Mesendoderm (in vitro differentiated cells): ENCODE results near the gene ATP10A.

Experiments used
- DNase-seq: peaks from one replicate; pipeline ENCODE4 v3.0.0; 2013
- H2AK5ac ChIP-seq: 2 replicates; pipeline ENCODE4 v1.6.1; 2013; ENCODE audit warnings: low read length, inconsistent platforms
- H2BK120ac ChIP-seq: 2 replicates; pipeline ENCODE4 v1.6.1; 2013; ENCODE audit warnings: low read depth, mild to moderate bottlenecking, low read length, moderate library complexity, mixed read lengths
- H2BK15ac ChIP-seq: replicated peaks from 2 replicates; pipeline ENCODE4 v1.6.1; 2013; ENCODE audit warnings: low read depth, mild to moderate bottlenecking, moderate library complexity
- H2BK5ac ChIP-seq: 2 replicates; pipeline ENCODE4 v1.6.1; 2013; ENCODE audit warnings: low read length, inconsistent platforms
- H3K18ac ChIP-seq: 2 replicates; pipeline ENCODE4 v1.6.1; 2013; ENCODE audit warnings: mild to moderate bottlenecking, low read length, mixed read lengths
- H3K23ac ChIP-seq: one replicate; pipeline ENCODE4 v1.6.1; 2013; ENCODE audit warnings: low read length
- H3K27ac ChIP-seq: 2 replicates; pipeline ENCODE4 v1.5.1; 2013; ENCODE audit warnings: low read depth, mild to moderate bottlenecking, inconsistent platforms, low read length, moderate library complexity
- H3K27me3 ChIP-seq: 2 replicates; pipeline ENCODE4 v1.6.1; 2013; ENCODE audit warnings: low read length, control low read depth, mild to moderate bottlenecking, inconsistent platforms; ENCODE audit not compliant: insufficient read depth, poor library complexity
- H3K36me3 ChIP-seq: 2 replicates; pipeline ENCODE4 v1.6.1; 2013; ENCODE audit warnings: low read length, inconsistent platforms; ENCODE audit not compliant: control insufficient read depth, insufficient read depth
- H3K4ac ChIP-seq: one replicate; pipeline ENCODE4 v1.6.1; 2013; ENCODE audit warnings: low read depth, mild to moderate bottlenecking, low read length, moderate library complexity
- H3K4me1 ChIP-seq: 2 replicates; pipeline ENCODE4 v1.6.1; 2013; ENCODE audit warnings: low read depth, low read length, inconsistent platforms; ENCODE audit not compliant: control insufficient read depth
- H3K4me2 ChIP-seq: 2 replicates; pipeline ENCODE4 v1.6.1; 2013; ENCODE audit warnings: low read length
- H3K4me3 ChIP-seq: 2 replicates; pipeline ENCODE4 v1.5.1; 2013; ENCODE audit warnings: mild to moderate bottlenecking, low read length
- H3K56ac ChIP-seq: one replicate; pipeline ENCODE4 v1.6.1; 2013; ENCODE audit warnings: low read length
- H3K79me1 ChIP-seq: 2 replicates; pipeline ENCODE4 v1.6.1; 2013; ENCODE audit warnings: low read length, inconsistent platforms
- H3K79me2 ChIP-seq: 2 replicates; pipeline ENCODE4 v1.6.1; 2013; ENCODE audit warnings: mild to moderate bottlenecking, low read length; ENCODE audit not compliant: control insufficient read depth, insufficient read depth
- H3K9ac ChIP-seq: 2 replicates; pipeline ENCODE4 v1.6.1; 2013; ENCODE audit warnings: low read length, inconsistent platforms
- H4K5ac ChIP-seq: one replicate; pipeline ENCODE4 v1.6.1; 2013; ENCODE audit warnings: low read length
- H4K8ac ChIP-seq: one replicate; pipeline ENCODE4 v1.6.1; 2013; ENCODE audit warnings: low read depth, mild to moderate bottlenecking, control low read depth, low read length, moderate library complexity
- WGBS: extraction: QIAGEN DNeasy Blood & Tissue Kit; methylation state at CpG from one replicate; pipeline ENCODE4 v1.1.7; 2013; ENCODE audit warnings: low lambda C conversion rate, missing lambda C conversion rate; ENCODE audit not compliant: insufficient coverage; ENCODE audit errors: extremely low coverage; 5-methylcytosine and 5-hydroxymethylcytosine counted together

The ATP10A gene

DNA sequence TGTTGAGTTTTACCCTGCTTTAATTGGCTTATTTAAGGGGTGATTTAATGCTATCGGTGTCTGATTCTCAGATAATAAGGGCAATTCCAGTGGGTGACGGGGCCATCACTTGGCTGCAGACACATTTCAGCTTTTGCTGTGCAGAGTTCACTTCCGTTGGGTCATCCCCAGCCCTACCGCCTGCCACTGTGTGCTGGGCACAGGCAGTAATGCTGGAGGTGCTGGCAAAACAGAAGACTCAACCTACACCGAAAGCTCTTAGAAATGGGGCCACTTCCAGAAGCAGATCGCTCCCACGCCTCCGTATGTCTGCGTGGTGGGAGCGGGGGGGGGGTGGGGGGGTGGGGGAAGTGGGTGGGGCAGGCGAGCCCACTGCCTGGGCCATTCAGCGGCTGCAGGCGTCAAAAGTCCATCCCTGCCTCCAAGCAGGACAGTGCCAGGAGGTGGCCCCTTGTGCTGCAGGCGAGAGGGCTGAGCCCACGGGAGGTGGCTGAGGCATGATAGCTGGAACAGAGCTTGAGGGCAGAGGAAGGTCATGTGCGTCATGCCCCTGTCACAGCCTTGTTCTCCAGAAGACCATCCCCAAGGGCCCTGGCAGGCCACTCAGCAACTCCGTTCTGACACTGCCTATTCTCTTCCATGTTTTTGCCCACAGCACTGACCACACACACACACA lies 128.3 kb downstream of the ATP10A start:
- Histone ChIP-seq H3K4me2 (no peak overlapping the region), H3K56ac (no peak overlapping the region), H3K36me3 (no peaks in the 10 kb centered on the region), H3K27ac (no peak overlapping the region), H4K8ac (no peak overlapping the region), H4K5ac (no peak overlapping the region), H3K4me1 (no peaks in the 10 kb centered on the region), H3K79me1 (no peaks in the 10 kb centered on the region), H2BK5ac (no peak overlapping the region), H3K79me2 (no peaks in the 10 kb centered on the region), H3K4me3 (no peak overlapping the region), H3K4ac (no peak overlapping the region), H3K27me3 (no peaks in the 10 kb centered on the region), H2BK15ac (no peak overlapping the region), H2BK120ac (no peak overlapping the region), H2AK5ac (no peak overlapping the region), H3K23ac (no peak overlapping the region), H3K9ac (no peak overlapping the region), H3K18ac (no peak overlapping the region)
- DNase-seq, result no peak
- no CpG with 5 or more reads among the region's 17 CpGs for WGBS

- H3K4me3 ChIP-seq, result no peak overlapping the region
- no peak overlapping the region for H4K5ac ChIP-seq
- H3K4me1 ChIP-seq, result no peaks in the 10 kb centered on the region
- H4K8ac ChIP-seq, result no peak overlapping the region
- H3K27ac ChIP-seq, result no peak overlapping the region
- no peaks in the 10 kb centered on the region for H3K79me2 ChIP-seq
- H3K4me2 ChIP-seq, result no peak overlapping the region
- H3K18ac ChIP-seq, result no peak overlapping the region
- DNase-seq, result no peak
- no peak overlapping the region for H3K56ac ChIP-seq
- H3K9ac ChIP-seq, result no peak overlapping the region
- H2BK120ac ChIP-seq, result no peak overlapping the region
- H3K36me3 ChIP-seq, result no peaks in the 10 kb centered on the region
- H2BK15ac ChIP-seq, result no peak overlapping the region
- no peak overlapping the region for H3K23ac ChIP-seq
- H3K4ac ChIP-seq, result no peak overlapping the region
- no peak overlapping the region for H2BK5ac ChIP-seq
- no peaks in the 10 kb centered on the region for H3K27me3 ChIP-seq
- no peaks in the 10 kb centered on the region for H3K79me1 ChIP-seq
- WGBS, result no CpG with 5 or more reads among the region's 22 CpGs
- no peak overlapping the region for H2AK5ac ChIP-seq
Measured at GRCh38 chr15:25733856-25734679, 129.1 kb downstream of the ATP10A start.

DNA sequence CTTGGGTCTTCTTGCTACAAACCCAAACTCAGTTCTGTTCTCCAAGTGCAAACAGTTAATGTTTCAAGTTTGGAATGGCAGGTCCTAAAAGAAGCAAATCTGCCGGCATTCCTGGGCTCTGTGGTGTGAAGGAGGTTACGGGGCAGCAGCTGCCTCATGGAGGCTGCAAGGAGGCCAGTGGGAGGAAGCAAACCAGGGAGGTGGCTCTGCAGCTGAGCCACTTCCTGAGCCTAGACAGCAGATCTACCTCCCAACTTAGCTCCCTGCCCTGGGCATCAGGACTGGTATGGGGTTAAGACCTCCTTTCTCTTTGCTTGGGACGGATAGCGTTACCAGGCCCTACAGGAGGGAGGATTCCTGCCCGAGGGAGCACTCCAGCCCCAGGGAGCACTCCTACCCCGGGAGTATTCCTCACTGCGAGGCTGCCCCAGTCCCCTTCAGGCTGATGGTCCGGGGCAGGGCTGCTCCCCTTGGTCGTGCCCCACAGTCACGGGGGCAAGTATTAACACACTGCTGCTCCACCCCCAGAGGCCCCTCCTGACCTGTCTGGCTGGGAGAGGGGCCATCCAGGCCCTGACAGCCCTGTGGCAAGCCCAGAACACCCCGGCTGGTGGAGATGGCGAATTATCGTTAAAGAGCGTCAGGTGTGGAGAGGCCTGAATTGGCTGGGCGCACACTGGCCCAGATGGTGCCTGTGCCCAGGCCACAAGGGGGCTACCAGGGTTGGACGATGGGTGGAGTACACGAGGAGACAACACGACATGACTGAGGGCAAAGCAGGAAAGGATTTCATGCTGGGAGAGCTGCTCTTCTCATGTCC lies 129.9 kb downstream of the ATP10A start:
- no peak for DNase-seq
- H3K56ac ChIP-seq, result no peak overlapping the region
- no peak overlapping the region for H2AK5ac ChIP-seq
- no peak overlapping the region for H3K4ac ChIP-seq
- H3K27ac ChIP-seq, result no peak overlapping the region
- H3K23ac ChIP-seq, result no peak overlapping the region
- H3K79me1 ChIP-seq, result no peaks in the 10 kb centered on the region
- H3K36me3 ChIP-seq, result no peaks in the 10 kb centered on the region
- no peak overlapping the region for H2BK15ac ChIP-seq
- no peak overlapping the region for H2BK5ac ChIP-seq
- H3K4me1 ChIP-seq, result no peaks in the 10 kb centered on the region
- H3K4me3 ChIP-seq, result no peak overlapping the region
- H4K5ac ChIP-seq, result no peak overlapping the region
- no peak overlapping the region for H2BK120ac ChIP-seq
- H3K9ac ChIP-seq, result no peak overlapping the region
- no peaks in the 10 kb centered on the region for H3K79me2 ChIP-seq
- no peaks in the 10 kb centered on the region for H3K27me3 ChIP-seq
- H3K18ac ChIP-seq, result no peak overlapping the region
- H3K4me2 ChIP-seq, result no peak overlapping the region
- no peak overlapping the region for H4K8ac ChIP-seq
- WGBS, result no CpG with 5 or more reads among the region's 18 CpGs

DNA sequence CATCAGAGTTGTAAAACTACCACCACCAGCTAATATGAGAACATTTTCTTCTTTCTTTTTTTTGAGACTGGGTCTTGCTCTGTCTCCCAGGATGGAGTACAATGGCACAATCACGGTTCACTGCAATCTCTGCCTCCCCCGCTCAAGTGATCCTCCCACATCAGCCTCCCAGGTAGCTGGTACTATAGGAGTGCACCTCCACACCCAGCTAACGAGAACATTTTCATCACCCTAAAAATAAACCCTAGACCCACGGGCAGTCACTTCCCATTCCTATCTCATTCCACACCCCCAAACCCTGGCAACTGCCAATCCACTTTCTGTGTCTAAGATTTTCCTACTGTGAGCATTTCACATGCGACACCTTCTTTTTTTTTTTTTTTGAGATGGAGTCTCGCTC lies 130.9 kb downstream of the ATP10A start:
- H3K56ac ChIP-seq, result no peak overlapping the region
- no peak for DNase-seq
- H3K4ac ChIP-seq, result no peak overlapping the region
- H2AK5ac ChIP-seq, result no peak overlapping the region
- H2BK120ac ChIP-seq, result no peak overlapping the region
- no peak overlapping the region for H3K27ac ChIP-seq
- no peak overlapping the region for H3K4me3 ChIP-seq
- no peak overlapping the region for H4K8ac ChIP-seq
- H3K4me2 ChIP-seq, result no peak overlapping the region
- H3K9ac ChIP-seq, result no peak overlapping the region
- no CpG with 5 or more reads among the region's 6 CpGs for WGBS
- no peak overlapping the region for H2BK5ac ChIP-seq
- no peak overlapping the region for H2BK15ac ChIP-seq
- H3K79me2 ChIP-seq, result no peaks in the 10 kb centered on the region
- no peak overlapping the region for H3K18ac ChIP-seq
- no peaks in the 10 kb centered on the region for H3K4me1 ChIP-seq
- H3K36me3 ChIP-seq, result no peaks in the 10 kb centered on the region
- H3K27me3 ChIP-seq, result no peaks in the 10 kb centered on the region
- H3K23ac ChIP-seq, result no peak overlapping the region
- no peak overlapping the region for H4K5ac ChIP-seq
- no peaks in the 10 kb centered on the region for H3K79me1 ChIP-seq

DNA sequence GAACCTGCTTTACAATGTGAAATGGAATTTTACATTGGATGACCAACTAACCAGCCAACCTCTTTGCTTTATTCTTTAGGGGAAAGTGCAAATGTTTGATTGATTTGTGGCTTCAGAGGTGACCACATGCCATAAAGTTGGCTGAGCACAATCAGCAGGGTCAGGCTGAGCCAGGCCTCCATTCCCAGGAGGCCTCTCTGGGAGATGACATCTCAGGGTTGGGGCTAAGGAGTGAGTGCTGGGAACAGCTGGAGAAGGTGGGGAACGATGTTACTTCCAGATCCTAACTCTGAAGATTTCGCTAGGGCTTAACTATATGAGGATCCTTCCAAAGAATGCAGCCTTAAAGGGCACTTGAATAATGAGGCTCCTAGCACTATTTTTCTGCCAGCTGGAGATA lies 131.7 kb downstream of the ATP10A start:
- no CpG with 5 or more reads among the region's 2 CpGs for WGBS
- no peak overlapping the region for H3K23ac ChIP-seq
- no peaks in the 10 kb centered on the region for H3K27me3 ChIP-seq
- no peak overlapping the region for H2BK5ac ChIP-seq
- H3K4me1 ChIP-seq, result no peaks in the 10 kb centered on the region
- no peak overlapping the region for H3K4ac ChIP-seq
- no peak overlapping the region for H3K4me3 ChIP-seq
- no peak overlapping the region for H3K4me2 ChIP-seq
- H3K18ac ChIP-seq, result no peak overlapping the region
- H3K79me2 ChIP-seq, result no peaks in the 10 kb centered on the region
- H3K27ac ChIP-seq, result no peak overlapping the region
- no peaks in the 10 kb centered on the region for H3K79me1 ChIP-seq
- H3K36me3 ChIP-seq, result no peaks in the 10 kb centered on the region
- H4K5ac ChIP-seq, result no peak overlapping the region
- no peak overlapping the region for H2AK5ac ChIP-seq
- no peak for DNase-seq
- no peak overlapping the region for H3K56ac ChIP-seq
- H3K9ac ChIP-seq, result no peak overlapping the region
- H4K8ac ChIP-seq, result no peak overlapping the region
- no peak overlapping the region for H2BK120ac ChIP-seq
- H2BK15ac ChIP-seq, result no peak overlapping the region
